ENCODE measurements around the gene FOXL3.

GRCh38 chr7:311131-311680 is 21.2 kb downstream of the FOXL3 start:
- TF ChIP-seq, protein P1, sequence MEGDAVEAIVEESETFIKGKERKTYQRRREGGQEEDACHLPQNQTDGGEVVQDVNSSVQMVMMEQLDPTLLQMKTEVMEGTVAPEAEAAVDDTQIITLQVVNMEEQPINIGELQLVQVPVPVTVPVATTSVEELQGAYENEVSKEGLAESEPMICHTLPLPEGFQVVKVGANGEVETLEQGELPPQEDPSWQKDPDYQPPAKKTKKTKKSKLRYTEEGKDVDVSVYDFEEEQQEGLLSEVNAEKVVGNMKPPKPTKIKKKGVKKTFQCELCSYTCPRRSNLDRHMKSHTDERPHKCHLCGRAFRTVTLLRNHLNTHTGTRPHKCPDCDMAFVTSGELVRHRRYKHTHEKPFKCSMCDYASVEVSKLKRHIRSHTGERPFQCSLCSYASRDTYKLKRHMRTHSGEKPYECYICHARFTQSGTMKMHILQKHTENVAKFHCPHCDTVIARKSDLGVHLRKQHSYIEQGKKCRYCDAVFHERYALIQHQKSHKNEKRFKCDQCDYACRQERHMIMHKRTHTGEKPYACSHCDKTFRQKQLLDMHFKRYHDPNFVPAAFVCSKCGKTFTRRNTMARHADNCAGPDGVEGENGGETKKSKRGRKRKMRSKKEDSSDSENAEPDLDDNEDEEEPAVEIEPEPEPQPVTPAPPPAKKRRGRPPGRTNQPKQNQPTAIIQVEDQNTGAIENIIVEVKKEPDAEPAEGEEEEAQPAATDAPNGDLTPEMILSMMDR (IDR thresholded peaks at IDR 0.05), result no peak
- TF ChIP-seq EZH2 (IDR thresholded peaks at IDR 0.05; ENCODE audit: borderline replicate concordance, insufficient read depth, low read depth, low read length, poor library complexity, severe bottlenecking), result no peak
